HCT116 (cell line): ENCODE data around the gene MAPK1. TPM values are rescaled to one million over a fixed set of nuclear protein-coding genes. Genes with fewer than 3 reads are reported as not detected.
"Not testable (repeated sequence)": the region's sequence is repeated elsewhere in the genome, so short reads cannot be mapped to it uniquely, and the experiment has no call there.

Experiments used
- ATAC-seq: fragments of 200-7000 bp; cut with Tn5 transposase; 2 replicates; pipeline ENCODE4 v1.9.1; 2020; ENCODE audit warnings: mild to moderate bottlenecking, moderate library complexity
- BruUV-seq: library from RNA; stranded (reverse); fragments of 400-500 nt; replicated peaks from 2 replicates; lab custom pipeline; 2021; lab: Mats Ljungman, UMichigan
- CTCF ChIA-PET: fragments of 300-600 bp; sonication (Branson Sonifier 250); formaldehyde crosslinking; loops from one replicate; lab custom pipeline; 2021; ENCODE audit warnings: antibody characterized with exemption; lab: Charles Lee
- POLR2A ChIA-PET: fragments of 300-600, 350-600 bp; sonication (Branson Sonifier 250); formaldehyde crosslinking; loops from one replicate; lab custom pipeline; 2021; ENCODE audit warnings: antibody characterized with exemption; lab: Charles Lee
- RAD21 ChIA-PET, 2 experiments: fragments of 300-600 bp; sonication (Branson Sonifier 250); formaldehyde crosslinking; loops; one replicate each; lab custom pipeline; 2023; ENCODE audit warnings: low total read pairs in 2 of 2; ENCODE audit not compliant: uncharacterized antibody in 2 of 2, unreplicated experiment in 2 of 2, low non-redundant PET in 1 of 2; lab: Charles Lee
- DNase-seq: peaks from one replicate; pipeline ENCODE4 v3.0.0-alpha.2; 2010; ENCODE audit warnings: low read depth, low spot score
- H2AFZ ChIP-seq: fragments of 200-600 bp; shearing (Covaris generic), sonication (generic); 2 replicates; pipeline ENCODE4 v1.6.1; 2017; ENCODE audit warnings: low read depth, mixed run types, mixed read lengths, antibody characterized with exemption, low read length; ENCODE audit not compliant: poor library complexity, severe bottlenecking
- H3K27ac ChIP-seq: 2 replicates; pipeline ENCODE4 v1.5.1; 2012; ENCODE audit warnings: low read depth, low read length
- H3K27me3 ChIP-seq: fragments of 200-600 bp; sonication (generic); 2 replicates; pipeline ENCODE4 v1.6.1; 2016; ENCODE audit warnings: mixed run types, low read length, mixed read lengths; ENCODE audit not compliant: insufficient read depth
- H3K36me3 ChIP-seq, 2 experiments: fragments of 200-500 bp in 1 of 2; fragments of 200-600 bp in 1 of 2; sonication (Bioruptor generic) in 1 of 2; sonication (generic) in 1 of 2; 2 replicates each; pipeline versions ENCODE4 v1.5.1 to v1.6.1; 2014 to 2016; ENCODE audit warnings: low read length in 2 of 2, inconsistent platforms in 1 of 2, mixed read lengths in 1 of 2, mixed run types in 1 of 2; ENCODE audit not compliant: insufficient read depth in 2 of 2, control insufficient read depth in 1 of 2
- H3K4me1 ChIP-seq, 2 experiments: fragments of 200-600 bp in 1 of 2; sonication (generic) in 1 of 2; 2 replicates each; pipeline versions ENCODE4 v1.5.1 to v1.6.1; 2012 to 2017; ENCODE audit warnings: low read length in 2 of 2, inconsistent platforms in 1 of 2, mild to moderate bottlenecking in 1 of 2, mixed read lengths in 1 of 2, mixed run types in 1 of 2, moderate library complexity in 1 of 2; ENCODE audit not compliant: insufficient read depth in 2 of 2, control insufficient read depth in 1 of 2
- H3K4me2 ChIP-seq: fragments of 200-600 bp; sonication (generic); 2 replicates; pipeline ENCODE4 v1.6.1; 2017; ENCODE audit warnings: mixed run types, low read length, mixed read lengths
- H3K4me3 ChIP-seq, 2 experiments: fragments of 200-600 bp in 1 of 2; sonication (generic) in 1 of 2; replicated peaks in 1 of 2; 2 replicates each; pipeline ENCODE4 v1.5.1; 2011 to 2016; ENCODE audit warnings: low read length in 2 of 2, control low read depth in 1 of 2, low read depth in 1 of 2, mild to moderate bottlenecking in 1 of 2, mixed read lengths in 1 of 2, mixed run types in 1 of 2
- H3K79me2 ChIP-seq: fragments of 200-600 bp; sonication (generic); 2 replicates; pipeline ENCODE4 v1.6.1; 2017; ENCODE audit warnings: mild to moderate bottlenecking, mixed run types, low read length, moderate library complexity, mixed read lengths; ENCODE audit not compliant: insufficient read depth
- H3K9ac ChIP-seq: fragments of 200-600 bp; sonication (generic); 2 replicates; pipeline ENCODE4 v1.6.1; 2016; ENCODE audit warnings: low read length, mixed read lengths
- H3K9me2 ChIP-seq: fragments of 200-600 bp; sonication (generic), shearing (Covaris generic); 2 replicates; pipeline ENCODE4 v1.6.1; 2017; ENCODE audit warnings: mixed run types, mild to moderate bottlenecking, moderate library complexity; ENCODE audit not compliant: insufficient read depth
- H3K9me3 ChIP-seq, 2 experiments: fragments of 200-500 bp in 1 of 2; fragments of 200-600 bp in 1 of 2; sonication (Bioruptor generic) in 1 of 2; sonication (generic) in 1 of 2; 2 replicates each; pipeline ENCODE4 v1.6.1; 2014 to 2017; ENCODE audit warnings: low read length in 2 of 2, mixed read lengths in 2 of 2, inconsistent platforms in 1 of 2, low read depth in 1 of 2, mild to moderate bottlenecking in 1 of 2, mixed run types in 1 of 2, moderate library complexity in 1 of 2; ENCODE audit not compliant: control insufficient read depth in 1 of 2, insufficient read depth in 1 of 2
- H4K20me1 ChIP-seq: fragments of 200-600 bp; sonication (generic), shearing (Covaris generic); 2 replicates; pipeline ENCODE4 v1.6.1; 2017; ENCODE audit warnings: mixed run types, mild to moderate bottlenecking, moderate library complexity; ENCODE audit not compliant: insufficient read depth
- CEBPB ChIP-seq: IDR thresholded peaks from 2 replicates; pipeline ENCODE4 v1.6.1; 2012; ENCODE audit warnings: low read depth
- EGR1 ChIP-seq: IDR thresholded peaks from 2 replicates; pipeline ENCODE4 v1.6.1; 2012; ENCODE audit warnings: low read depth
- EZH2 ChIP-seq: fragments of 200-600 bp; sonication (generic); IDR thresholded peaks from 2 replicates; pipeline ENCODE4 v1.6.1; 2017; ENCODE audit warnings: antibody characterized with exemption, mixed run types
- EZH2phosphoT487 ChIP-seq: fragments of 200-600 bp; IDR thresholded peaks from 2 replicates; pipeline ENCODE4 v1.6.1; 2018; ENCODE audit warnings: antibody characterized with exemption, borderline replicate concordance
- JUND ChIP-seq: IDR thresholded peaks from 2 replicates; pipeline ENCODE4 v1.6.1; 2012
- POLR2A ChIP-seq: IDR thresholded peaks from 2 replicates; pipeline ENCODE4 v1.7.0; 2011; ENCODE audit warnings: borderline replicate concordance; ENCODE audit not compliant: insufficient read depth, insufficient read length; ENCODE audit errors: extremely low read depth
- POLR2AphosphoS5 ChIP-seq: IDR thresholded peaks from 2 replicates; pipeline ENCODE4 v1.6.1; 2011; ENCODE audit warnings: mild to moderate bottlenecking, low read depth, low read length, moderate library complexity
- RAD21 ChIP-seq: IDR thresholded peaks from 2 replicates; pipeline ENCODE4 v1.6.1; 2012; ENCODE audit warnings: low read depth, mild to moderate bottlenecking
- SP1 ChIP-seq: IDR thresholded peaks from 2 replicates; pipeline ENCODE4 v1.6.1; 2012; ENCODE audit warnings: low read depth
- SRF ChIP-seq: IDR thresholded peaks from 2 replicates; pipeline ENCODE4 v1.6.1; 2012; ENCODE audit warnings: low read depth
- TCF7L2 ChIP-seq: IDR thresholded peaks from 2 replicates; pipeline ENCODE4 v1.7.0; 2011; ENCODE audit warnings: borderline replicate concordance, inconsistent platforms; ENCODE audit not compliant: insufficient read depth, insufficient read length; ENCODE audit errors: extremely low read depth
- YY1 ChIP-seq: IDR thresholded peaks from 2 replicates; pipeline ENCODE4 v1.6.1; 2011; ENCODE audit warnings: low read length, low read depth, moderate library complexity, mild to moderate bottlenecking; ENCODE audit not compliant: insufficient replicate concordance; ENCODE audit errors: extremely low read depth
- ZBTB33 ChIP-seq: IDR thresholded peaks from 2 replicates; pipeline ENCODE4 v1.6.1; 2011; ENCODE audit warnings: mild to moderate bottlenecking, low read length, moderate library complexity; ENCODE audit not compliant: insufficient replicate concordance; ENCODE audit errors: extremely low read depth
- ZFX ChIP-seq: fragments of 450-650 bp; IDR thresholded peaks from 2 replicates; pipeline ENCODE4 v1.6.1; 2017
- ZNF274 ChIP-seq: fragments of 200-500 bp; sonication (Bioruptor generic); IDR thresholded peaks from 2 replicates; pipeline ENCODE4 v1.6.1; 2014; ENCODE audit warnings: mild to moderate bottlenecking, low read depth, low read length, inconsistent platforms
- intact Hi-C: fragments of 100-400 bp; cut with micrococcal nuclease; formaldehyde crosslinking; loops from 2 replicates; pipeline ENCODE4 v1.10.0; 2022
- total RNA-seq: library from RNA; stranded (reverse); gene quantifications from one replicate; pipeline ENCODE4 v1.2.1, GENCODE V29; 2021; ENCODE audit not compliant: unreplicated experiment
- TF ChIP-seq, protein P1 (sequence below): IDR thresholded peaks from 2 replicates; pipeline ENCODE4 v1.6.1; 2012

Gene MAPK1
- total RNA-seq, 1 experiment from 2014 or later = 137 TPM

DNA sequence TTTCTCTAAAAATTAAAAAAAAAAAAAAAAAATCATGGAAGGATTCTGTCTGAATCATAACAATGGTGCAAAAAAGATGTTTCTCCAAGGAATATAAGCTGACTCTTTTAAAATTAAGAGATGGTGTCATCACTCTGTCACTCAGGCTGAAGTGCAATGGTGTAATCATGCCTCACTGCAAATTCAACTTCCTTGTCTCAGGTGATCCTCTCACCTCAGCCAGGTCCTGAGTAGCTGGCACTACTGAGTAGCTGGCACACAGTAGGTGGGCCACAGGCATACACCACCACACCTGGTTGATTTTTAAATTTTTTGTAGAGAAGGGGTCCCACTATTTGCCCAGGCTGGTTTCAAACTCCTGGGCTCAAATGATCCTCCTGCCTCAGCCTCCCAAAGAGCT is 77.1 kb downstream of the MAPK1 start:
- intact Hi-C loops = no loop called here
- no peak overlapping the region for H3K4me2 ChIP-seq
- H3K9ac ChIP-seq = no peak overlapping the region
- ChIA-PET CTCF (no interaction called here), RAD21 (no interaction called here), POLR2A (no interaction called here)
- peaks cover 7 to 10% of the 10 kb centered on the region in 2 experiments; a peak in 3 of 4 replicates for H3K36me3 ChIP-seq
- no peaks in the 10 kb centered on the region for H4K20me1 ChIP-seq
- BruUV-seq = no TSS peak
- no peaks in the 10 kb centered on the region for H3K9me3 ChIP-seq
- DNase-seq (no peak), ATAC-seq (no peak)
- H2AFZ ChIP-seq = no peak overlapping the region
- no peak overlapping the region for H3K4me3 ChIP-seq
- H3K27me3 ChIP-seq = no peaks in the 10 kb centered on the region
- TF ChIP-seq ZBTB33 = no peak
- no peak for TF ChIP-seq YY1
- TF ChIP-seq POLR2A = no peak
- TF ChIP-seq SRF = no peak
- TF ChIP-seq EGR1 = no peak
- TF ChIP-seq ZNF274 = no peak
- TF ChIP-seq POLR2AphosphoS5 = no peak
- no peak for TF ChIP-seq RAD21
- TF ChIP-seq, protein P1, sequence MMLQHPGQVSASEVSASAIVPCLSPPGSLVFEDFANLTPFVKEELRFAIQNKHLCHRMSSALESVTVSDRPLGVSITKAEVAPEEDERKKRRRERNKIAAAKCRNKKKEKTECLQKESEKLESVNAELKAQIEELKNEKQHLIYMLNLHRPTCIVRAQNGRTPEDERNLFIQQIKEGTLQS = no peak
- no peak for TF ChIP-seq ZFX
- no peak for TF ChIP-seq TCF7L2
- no peak for TF ChIP-seq JUND
- no peak for TF ChIP-seq SP1
- TF ChIP-seq EZH2phosphoT487 = no peak
- no peak for TF ChIP-seq EZH2
- TF ChIP-seq CEBPB = no peak
- peaks cover 11 to 20% of the 10 kb centered on the region in 2 experiments for H3K4me1 ChIP-seq
- no peak overlapping the region for H3K27ac ChIP-seq
- H3K79me2 ChIP-seq = 0 out of 2 replicates have a peak, but pooled peaks cover 7% of the 10 kb centered on the region
- no peaks in the 10 kb centered on the region for H3K9me2 ChIP-seq

GRCh38 chr22:21787565-21787964 is 79.9 kb downstream of the MAPK1 start:
- H3K27me3 ChIP-seq, BruUV-seq, intact Hi-C loops, CTCF ChIA-PET, RAD21 ChIA-PET, POLR2A ChIA-PET, ATAC-seq, H3K79me2 ChIP-seq, H3K9ac ChIP-seq, H4K20me1 ChIP-seq, H3K4me2 ChIP-seq, DNase-seq, H3K9me3 ChIP-seq, H3K9me2 ChIP-seq, H3K4me3 ChIP-seq, H2AFZ ChIP-seq, H3K27ac ChIP-seq: not testable (repeated sequence)
- Histone ChIP-seq H3K36me3 (peaks cover 7 to 14% of the 10 kb centered on the region in 2 experiments; a peak in 2 of 4 replicates), H3K4me1 (peaks cover 9 to 14% of the 10 kb centered on the region in 2 experiments)
